ENCODE results near the gene COPE. TPM values are rescaled to one million over a fixed set of nuclear protein-coding genes. Genes with fewer than 3 reads are reported as not detected.

The COPE gene
- total RNA-seq, 2 donors from 2014 or later = 134 to 266 TPM

GRCh38 chr19:18946335-18946734, 27.1 kb upstream of the COPE start:
- no peak for ATAC-seq (ENCODE audit: insufficient number of reproducible peaks, low FRiP score, low read depth)
- no peak overlapping the region for H3K4me3 ChIP-seq
- no peak for TF ChIP-seq CTCF (IDR thresholded peaks at IDR 0.05)
- no peak for DNase-seq (ENCODE audit: low spot score)
- H3K27ac ChIP-seq = no peak overlapping the region
- no peaks in the 10 kb centered on the region for H3K36me3 ChIP-seq
- H3K4me1 ChIP-seq (ENCODE audit: control insufficient read depth in 1 of 2, low read depth in 2 of 2) = no peaks in the 10 kb centered on the region
- H3K9me3 ChIP-seq = no peaks in the 10 kb centered on the region
- H3K27me3 ChIP-seq (replicated peaks; ENCODE audit: insufficient read depth) = no peaks in the 10 kb centered on the region

DNA sequence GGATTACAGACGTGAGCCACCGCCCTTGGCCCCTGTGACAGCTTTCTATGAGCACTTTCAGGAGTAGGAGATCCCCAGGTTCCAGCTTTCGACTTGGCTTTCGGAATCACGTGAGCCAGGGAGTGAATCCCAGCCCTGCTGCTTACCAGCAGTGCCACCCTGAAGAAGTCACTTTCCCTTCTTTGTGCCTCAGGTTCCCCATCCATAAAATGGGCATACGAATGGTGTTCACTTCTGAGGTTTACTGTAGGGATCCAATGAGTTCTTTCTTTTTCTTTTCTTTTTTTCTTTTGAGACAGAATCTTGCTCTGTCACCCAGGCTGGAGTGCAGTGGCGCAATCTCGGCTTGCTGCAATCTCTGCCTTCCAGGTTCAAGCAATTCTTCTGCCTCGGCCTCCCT, 26.1 kb upstream of the COPE start:
- Histone ChIP-seq H3K4me3 (no peak overlapping the region), H3K4me1 (ENCODE audit: control insufficient read depth in 1 of 2, low read depth in 2 of 2) (no peaks in the 10 kb centered on the region), H3K36me3 (no peaks in the 10 kb centered on the region), H3K27ac (no peak overlapping the region), H3K27me3 (replicated peaks; ENCODE audit: insufficient read depth) (no peaks in the 10 kb centered on the region), H3K9me3 (no peaks in the 10 kb centered on the region)
- ATAC-seq (ENCODE audit: insufficient number of reproducible peaks, low FRiP score, low read depth) (no peak), DNase-seq (ENCODE audit: low spot score) (no peak)
- TF ChIP-seq CTCF (IDR thresholded peaks at IDR 0.05) = no peak

GRCh38 chr19:18943465-18943864, 24.3 kb upstream of the COPE start:
- Histone ChIP-seq H3K4me1 (ENCODE audit: control insufficient read depth in 1 of 2, low read depth in 2 of 2) (peaks cover 6% of the 10 kb centered on the region in 2 donors), H3K9me3 (no peaks in the 10 kb centered on the region), H3K36me3 (no peaks in the 10 kb centered on the region), H3K4me3 (no peak overlapping the region), H3K27ac (no peak overlapping the region), H3K27me3 (replicated peaks; ENCODE audit: insufficient read depth) (no peaks in the 10 kb centered on the region)
- no peak for TF ChIP-seq CTCF (IDR thresholded peaks at IDR 0.05)
- no peak for ATAC-seq (ENCODE audit: insufficient number of reproducible peaks, low FRiP score, low read depth)
- no peak for DNase-seq (ENCODE audit: low spot score)

DNA sequence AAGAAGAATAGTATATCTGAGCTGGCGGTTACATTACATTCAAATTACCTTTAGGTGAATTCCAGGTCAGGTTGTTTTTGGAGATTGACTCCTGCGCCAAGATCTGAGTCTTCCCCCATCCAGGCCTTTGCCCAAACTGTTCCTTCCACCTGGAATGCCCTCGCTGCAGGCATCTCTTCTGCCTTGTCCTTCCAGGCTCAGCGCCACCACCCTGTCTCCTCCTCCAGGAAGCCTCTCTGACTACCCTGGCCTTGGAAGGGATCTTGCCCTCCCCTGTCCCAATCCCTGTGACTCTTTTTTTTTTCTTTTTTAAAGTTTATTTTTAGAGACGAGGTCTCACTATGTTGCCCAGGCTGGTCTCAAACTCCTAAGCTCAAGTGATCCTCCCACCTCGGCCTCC, 23.5 kb upstream of the COPE start:
- H3K4me3 ChIP-seq = no peak overlapping the region
- H3K9me3 ChIP-seq = no peaks in the 10 kb centered on the region
- H3K4me1 ChIP-seq (ENCODE audit: control insufficient read depth in 1 of 2, low read depth in 2 of 2) = peaks cover 6% of the 10 kb centered on the region in 2 donors
- H3K27ac ChIP-seq = no peak overlapping the region
- no peak for TF ChIP-seq CTCF (IDR thresholded peaks at IDR 0.05)
- H3K36me3 ChIP-seq = no peaks in the 10 kb centered on the region
- DNase-seq (ENCODE audit: low spot score) (no peak), ATAC-seq (ENCODE audit: insufficient number of reproducible peaks, low FRiP score, low read depth) (no peak)
- H3K27me3 ChIP-seq (replicated peaks; ENCODE audit: insufficient read depth) = no peaks in the 10 kb centered on the region

GRCh38 chr19:18941628-18942354, 22.6 kb upstream of the COPE start:
- H3K4me3 ChIP-seq = peak overlapping the region; percentile 52
- no peak for ATAC-seq (ENCODE audit: insufficient number of reproducible peaks, low FRiP score, low read depth)
- no peak overlapping the region for H3K27ac ChIP-seq

More at GRCh38 chr19:18941628-18942354, 22.6 kb upstream of the COPE start:
- no peaks in the 10 kb centered on the region for H3K9me3 ChIP-seq
- H3K4me1 ChIP-seq (ENCODE audit: control insufficient read depth in 1 of 2, low read depth in 2 of 2) = peaks cover 6% of the 10 kb centered on the region in 2 donors
- no peak for DNase-seq (ENCODE audit: low spot score)
- no peaks in the 10 kb centered on the region for H3K27me3 ChIP-seq (replicated peaks; ENCODE audit: insufficient read depth)
- no peaks in the 10 kb centered on the region for H3K36me3 ChIP-seq
- TF ChIP-seq CTCF (IDR thresholded peaks at IDR 0.05) = no peak

Measured in thoracic aorta (tissue), 2 donors.